Esophagus squamous epithelium (tissue), 4 donors: Measurements from ENCODE around the gene CLCN7.

Experiments used
- POLR2A ChIP-seq, 4 donors: fragments of 450-650 bp; IDR thresholded peaks; one replicate each; pipeline ENCODE4 v1.6.1; 2017; ENCODE audit warnings: antibody characterized with exemption in 4 of 4, mild to moderate bottlenecking in 4 of 4, moderate library complexity in 3 of 4
- TF ChIP-seq, protein P1 (sequence below), 6 experiments: fragments of 450-650 bp in 4 of 6; fragments of 200-600 bp in 2 of 6; sonication (generic) in 2 of 6; IDR thresholded peaks; one replicate each; pipeline ENCODE4 v1.5.1; 2016 to 2019; ENCODE audit warnings: antibody characterized with exemption in 6 of 6, mild to moderate bottlenecking in 4 of 6, moderate library complexity in 4 of 6

DNA sequence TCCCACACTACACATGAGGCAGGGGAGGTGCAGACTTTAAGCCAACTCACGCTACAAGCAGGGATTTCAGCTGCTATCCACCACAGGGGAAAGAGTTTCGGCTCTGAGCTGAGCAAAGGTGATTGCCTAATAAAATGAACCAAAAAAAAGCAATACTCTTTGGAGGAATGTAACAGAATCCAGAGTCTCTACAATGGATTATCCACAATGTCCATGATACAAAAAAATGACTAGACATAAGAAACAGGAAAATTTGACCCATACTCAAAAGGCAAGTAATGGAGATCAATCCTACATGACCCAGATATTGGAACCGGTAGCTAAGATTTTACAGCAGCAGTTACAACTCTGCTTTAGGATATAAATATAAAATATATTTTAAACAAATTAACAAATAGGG, 39.7 kb upstream of the CLCN7 start:
- TF ChIP-seq, protein P1, sequence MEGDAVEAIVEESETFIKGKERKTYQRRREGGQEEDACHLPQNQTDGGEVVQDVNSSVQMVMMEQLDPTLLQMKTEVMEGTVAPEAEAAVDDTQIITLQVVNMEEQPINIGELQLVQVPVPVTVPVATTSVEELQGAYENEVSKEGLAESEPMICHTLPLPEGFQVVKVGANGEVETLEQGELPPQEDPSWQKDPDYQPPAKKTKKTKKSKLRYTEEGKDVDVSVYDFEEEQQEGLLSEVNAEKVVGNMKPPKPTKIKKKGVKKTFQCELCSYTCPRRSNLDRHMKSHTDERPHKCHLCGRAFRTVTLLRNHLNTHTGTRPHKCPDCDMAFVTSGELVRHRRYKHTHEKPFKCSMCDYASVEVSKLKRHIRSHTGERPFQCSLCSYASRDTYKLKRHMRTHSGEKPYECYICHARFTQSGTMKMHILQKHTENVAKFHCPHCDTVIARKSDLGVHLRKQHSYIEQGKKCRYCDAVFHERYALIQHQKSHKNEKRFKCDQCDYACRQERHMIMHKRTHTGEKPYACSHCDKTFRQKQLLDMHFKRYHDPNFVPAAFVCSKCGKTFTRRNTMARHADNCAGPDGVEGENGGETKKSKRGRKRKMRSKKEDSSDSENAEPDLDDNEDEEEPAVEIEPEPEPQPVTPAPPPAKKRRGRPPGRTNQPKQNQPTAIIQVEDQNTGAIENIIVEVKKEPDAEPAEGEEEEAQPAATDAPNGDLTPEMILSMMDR (IDR thresholded peaks at IDR 0.05): no peak
- no peak for TF ChIP-seq POLR2A (IDR thresholded peaks at IDR 0.05)
